GM21619 (cell line): ENCODE data around the gene PAFAH1B1.
"Not testable (repeated sequence)": the region's sequence is repeated elsewhere in the genome, so short reads cannot be mapped to it uniquely, and the experiment has no call there.

Experiments used
- ATAC-seq: cut with Tn5 transposase; IDR thresholded peaks from one replicate; pipeline ENCODE4 v1.9.1; 2021; ENCODE audit not compliant: unreplicated experiment

The PAFAH1B1 gene

GRCh38 chr17:2593821-2594721, 617 bp downstream of the PAFAH1B1 start:
- peak; percentile 43 for ATAC-seq

GRCh38 chr17:2594722-2595599, 1.5 kb downstream of the PAFAH1B1 start:
- ATAC-seq, result no peak

- no peak for ATAC-seq
These were observed 2.3 kb downstream of the PAFAH1B1 start for GRCh38 chr17:2595716-2596115.

- ATAC-seq, result no peak
These were observed 4.7 kb downstream of the PAFAH1B1 start for GRCh38 chr17:2598166-2598565.

GRCh38 chr17:2602597-2603017, 9.2 kb downstream of the PAFAH1B1 start:
- ATAC-seq, result no peak

GRCh38 chr17:2608350-2608913, 15.0 kb downstream of the PAFAH1B1 start:
- no peak for ATAC-seq

GRCh38 chr17:2609091-2609490, 15.6 kb downstream of the PAFAH1B1 start:
- no peak for ATAC-seq

- no peak for ATAC-seq
These were observed 17.0 kb downstream of the PAFAH1B1 start for GRCh38 chr17:2610195-2611175.

- no peak for ATAC-seq
These were observed 18.2 kb downstream of the PAFAH1B1 start for GRCh38 chr17:2611627-2612026.

GRCh38 chr17:2612630-2613029, 19.2 kb downstream of the PAFAH1B1 start:
- ATAC-seq, result no peak

- no peak for ATAC-seq
These were observed 19.8 kb downstream of the PAFAH1B1 start for GRCh38 chr17:2613089-2613808.

- ATAC-seq, result no peak
These were observed 22.4 kb downstream of the PAFAH1B1 start for GRCh38 chr17:2615882-2616281.

GRCh38 chr17:2621241-2621640, 27.8 kb downstream of the PAFAH1B1 start:
- no peak for ATAC-seq

GRCh38 chr17:2621951-2622405, 28.5 kb downstream of the PAFAH1B1 start:
- ATAC-seq, result not testable (repeated sequence)

- ATAC-seq, result not testable (repeated sequence)
These were observed 29.4 kb downstream of the PAFAH1B1 start for GRCh38 chr17:2622721-2623301.

- ATAC-seq, result no peak
These were observed 30.9 kb downstream of the PAFAH1B1 start for GRCh38 chr17:2624292-2624731.

- not testable (repeated sequence) for ATAC-seq
These were observed 33.3 kb downstream of the PAFAH1B1 start for GRCh38 chr17:2626626-2627219.

- not testable (repeated sequence) for ATAC-seq
These were observed 35.5 kb downstream of the PAFAH1B1 start for GRCh38 chr17:2628922-2629321.

- ATAC-seq, result no peak
These were observed 37.8 kb downstream of the PAFAH1B1 start for GRCh38 chr17:2631211-2631610.
